HG02852 (cell line): ENCODE data around the gene FAM47E.

Experiments
- ATAC-seq: cut with Tn5 transposase; IDR thresholded peaks from one replicate; pipeline ENCODE4 v1.9.1; 2021; ENCODE audit warnings: mild to moderate bottlenecking, moderate library complexity; ENCODE audit not compliant: unreplicated experiment

FAM47E gene

DNA sequence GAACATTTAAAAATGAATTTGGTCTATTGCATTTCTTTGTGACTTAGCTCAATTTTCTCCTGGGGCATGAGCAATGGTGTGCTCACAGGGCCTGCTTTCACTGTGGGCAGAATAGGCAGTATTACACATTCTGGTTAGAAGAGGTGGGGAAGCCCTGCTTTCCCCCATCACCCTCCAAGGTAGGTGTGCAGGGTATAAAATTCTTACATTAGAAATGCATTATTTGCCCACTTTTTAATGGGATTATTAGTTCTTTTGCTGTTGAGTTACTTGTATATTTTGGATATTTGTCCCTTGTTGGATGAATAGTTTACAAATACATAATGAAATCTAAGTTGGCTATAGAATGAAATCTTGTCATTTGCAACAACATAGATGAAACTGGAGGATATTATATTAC lies 46.7 kb downstream of the FAM47E start:
- no peak for ATAC-seq

DNA sequence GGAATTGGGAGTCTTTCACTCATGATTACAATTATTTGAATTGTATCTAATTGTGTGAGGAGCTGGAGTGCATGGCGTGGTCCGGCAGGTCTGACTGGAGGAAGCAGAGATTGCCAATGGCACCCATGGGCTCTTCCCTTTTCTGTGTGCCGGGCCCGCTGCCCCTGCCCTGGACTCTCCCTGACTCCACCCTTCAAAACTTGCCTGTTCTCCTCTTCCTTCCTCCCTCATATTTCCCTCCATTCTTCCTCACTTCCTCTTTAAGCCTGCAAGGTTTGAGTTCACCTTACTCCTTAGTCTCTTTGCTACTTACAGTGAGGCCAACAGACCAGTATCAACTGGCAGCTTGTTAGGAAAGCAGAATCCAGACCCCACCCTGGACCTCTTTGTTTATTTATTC lies 48.5 kb downstream of the FAM47E start:
- no peak for ATAC-seq

DNA sequence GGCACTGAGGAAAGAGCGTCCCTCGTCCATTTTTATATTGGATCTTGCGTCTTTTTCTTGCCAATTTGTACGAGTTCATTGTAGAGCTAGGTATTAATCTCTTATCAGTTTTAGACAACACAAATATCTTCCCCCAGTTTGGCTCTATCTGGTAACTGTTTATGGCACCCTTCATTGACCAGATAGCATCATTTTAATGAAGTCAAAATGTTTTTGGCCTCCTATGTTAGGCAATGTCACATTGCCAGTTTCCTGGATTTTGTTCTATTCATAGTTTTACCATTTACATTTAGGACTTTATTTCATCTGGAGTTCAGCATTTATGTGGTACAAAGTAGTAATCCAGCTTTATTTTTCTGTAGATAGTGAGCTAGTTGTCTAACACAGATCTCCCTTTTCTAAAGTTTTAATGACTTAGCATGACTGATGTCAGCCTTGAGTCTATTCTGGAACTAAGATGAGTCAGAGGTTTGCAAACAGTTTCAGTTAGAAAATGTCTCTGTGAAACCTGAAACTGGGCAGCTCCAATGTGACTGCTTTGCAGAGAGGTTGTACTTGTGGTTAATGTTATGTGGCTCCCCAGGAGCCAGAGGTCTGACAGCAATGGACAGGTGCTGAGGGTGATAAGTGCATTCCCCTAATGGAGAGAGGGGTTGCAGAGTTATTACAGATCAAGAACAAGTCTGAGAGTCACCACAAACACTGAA lies 49.7 kb downstream of the FAM47E start:
- peak; percentile 98 for ATAC-seq

DNA sequence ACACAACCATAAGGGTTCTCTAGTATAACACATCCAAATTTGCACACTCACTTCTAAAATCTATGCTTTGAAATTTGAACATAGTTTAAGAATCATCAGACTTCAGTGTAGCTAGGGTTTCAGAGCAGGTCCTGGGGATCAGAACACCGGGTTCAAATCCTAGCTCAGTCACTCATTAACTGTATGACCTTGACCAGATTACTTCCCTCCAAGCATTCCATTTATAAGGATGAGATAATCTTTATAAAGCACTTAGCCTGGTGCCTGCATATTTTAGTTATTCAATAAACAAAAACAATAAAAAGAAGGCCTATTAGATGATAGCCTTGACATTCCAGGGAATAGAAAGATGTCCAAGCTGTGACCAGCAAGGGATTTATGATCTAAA lies 50.2 kb downstream of the FAM47E start:
- no peak for ATAC-seq

DNA sequence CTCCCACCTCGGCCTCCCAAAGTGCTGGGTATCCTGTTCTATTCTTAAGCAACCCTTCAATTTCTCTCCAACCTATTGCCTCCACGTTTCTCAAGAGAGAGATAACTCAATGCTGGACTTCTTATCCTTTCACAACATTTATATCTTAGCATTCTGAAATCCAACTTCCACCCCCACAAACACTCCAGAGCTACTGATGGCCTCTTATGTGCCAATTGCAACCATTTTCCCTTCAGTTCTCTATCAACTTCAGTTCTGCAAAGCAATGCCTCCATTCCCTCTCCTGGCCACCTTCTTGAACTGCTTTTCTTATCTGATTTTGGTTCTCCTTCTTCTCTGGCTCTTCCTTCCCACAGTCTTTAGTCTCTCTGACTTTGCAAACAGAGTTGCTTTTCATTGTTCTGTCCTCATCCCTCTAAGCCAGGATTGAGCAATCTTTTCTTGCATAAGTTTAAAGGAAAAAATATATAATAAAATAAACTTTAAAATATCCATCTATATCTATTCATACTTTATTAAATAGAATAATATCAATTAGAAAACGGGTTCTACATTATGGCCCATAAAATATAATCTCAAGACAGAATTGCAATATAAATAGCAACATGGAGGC lies 51.4 kb downstream of the FAM47E start:
- no peak for ATAC-seq

DNA sequence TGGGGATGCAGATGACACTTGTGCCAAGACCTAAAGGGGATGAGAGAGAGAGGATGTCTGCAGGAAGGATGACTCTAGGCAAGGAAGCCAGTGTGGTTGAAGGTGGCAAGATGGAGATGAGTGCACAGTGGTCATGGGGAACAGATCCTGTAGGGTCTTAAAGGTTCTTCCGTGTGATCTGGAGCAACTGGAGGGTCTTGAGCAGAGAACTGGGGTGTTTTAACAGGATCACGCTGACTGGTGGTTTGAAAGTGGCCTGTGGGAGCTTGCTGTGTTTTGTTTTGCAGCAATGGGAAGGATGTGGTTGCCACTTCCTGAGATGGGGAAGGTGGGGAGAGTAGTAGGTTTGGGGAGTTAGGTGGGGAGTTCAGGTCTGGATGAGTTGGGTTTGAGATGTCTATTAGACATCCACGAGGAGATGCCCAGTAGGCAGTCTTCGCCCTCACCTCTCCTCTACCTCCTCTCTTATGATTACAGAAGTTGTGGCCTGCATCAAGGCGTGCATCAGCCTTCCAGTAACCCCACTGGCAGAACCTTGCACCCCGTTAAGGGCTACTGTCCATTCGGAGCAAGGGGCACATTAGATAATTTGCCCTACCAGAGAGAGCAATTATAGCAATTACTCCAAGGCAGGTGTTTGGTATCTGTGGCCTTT lies 53.6 kb downstream of the FAM47E start:
- ATAC-seq, result no peak

DNA sequence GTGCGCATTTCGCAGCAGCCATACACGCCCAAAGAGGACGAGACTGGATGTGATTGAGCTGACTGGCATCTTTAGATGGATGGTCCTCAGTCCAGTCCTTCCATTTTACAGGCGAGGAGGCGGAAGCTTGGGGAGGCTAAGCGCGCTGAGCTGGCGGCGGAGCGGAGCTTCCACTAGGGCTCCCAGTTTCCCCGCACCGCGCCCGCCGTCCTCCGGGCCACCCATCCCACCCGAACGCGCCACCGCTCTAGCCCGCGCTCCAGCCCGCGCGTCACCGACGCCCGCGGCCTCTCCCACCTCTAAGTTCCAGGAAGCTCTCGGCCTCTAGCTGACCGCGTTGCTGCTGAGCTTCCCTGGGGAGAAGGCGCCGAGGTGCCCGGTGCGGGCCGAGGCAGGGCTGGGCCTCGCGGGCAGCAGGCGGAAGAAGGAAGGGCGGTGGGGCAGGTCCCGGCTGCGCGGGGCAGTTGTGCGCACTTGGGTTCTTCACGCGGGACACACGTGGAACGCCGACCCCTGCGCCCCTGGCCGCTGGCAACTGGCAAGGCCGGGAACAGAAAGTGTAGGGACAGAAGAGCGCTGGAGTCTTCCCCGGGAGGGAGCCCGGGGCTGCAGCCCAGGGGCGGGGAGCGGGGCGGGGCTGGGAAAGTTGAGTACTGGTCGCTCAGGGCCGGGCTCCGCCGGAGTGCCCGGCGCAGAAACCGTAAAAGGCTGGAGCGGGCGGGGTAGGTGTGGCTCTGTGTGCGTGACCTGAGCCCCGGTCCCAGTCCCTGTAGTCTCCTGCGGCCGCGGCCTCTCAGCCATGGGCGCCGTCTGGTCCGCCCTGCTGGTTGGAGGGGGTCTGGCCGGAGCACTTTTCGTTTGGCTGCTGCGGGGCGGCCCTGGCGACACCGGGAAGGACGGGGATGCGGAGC lies 54.7 kb downstream of the FAM47E start, which contains the start of gene STBD1:
Gene STBD1, plus strand, starts transcription at position 763 of the 911 bp plus-strand sequence. Its CDS starts 37 bp downstream, at position 800.
- ATAC-seq, result peak; percentile 33

DNA sequence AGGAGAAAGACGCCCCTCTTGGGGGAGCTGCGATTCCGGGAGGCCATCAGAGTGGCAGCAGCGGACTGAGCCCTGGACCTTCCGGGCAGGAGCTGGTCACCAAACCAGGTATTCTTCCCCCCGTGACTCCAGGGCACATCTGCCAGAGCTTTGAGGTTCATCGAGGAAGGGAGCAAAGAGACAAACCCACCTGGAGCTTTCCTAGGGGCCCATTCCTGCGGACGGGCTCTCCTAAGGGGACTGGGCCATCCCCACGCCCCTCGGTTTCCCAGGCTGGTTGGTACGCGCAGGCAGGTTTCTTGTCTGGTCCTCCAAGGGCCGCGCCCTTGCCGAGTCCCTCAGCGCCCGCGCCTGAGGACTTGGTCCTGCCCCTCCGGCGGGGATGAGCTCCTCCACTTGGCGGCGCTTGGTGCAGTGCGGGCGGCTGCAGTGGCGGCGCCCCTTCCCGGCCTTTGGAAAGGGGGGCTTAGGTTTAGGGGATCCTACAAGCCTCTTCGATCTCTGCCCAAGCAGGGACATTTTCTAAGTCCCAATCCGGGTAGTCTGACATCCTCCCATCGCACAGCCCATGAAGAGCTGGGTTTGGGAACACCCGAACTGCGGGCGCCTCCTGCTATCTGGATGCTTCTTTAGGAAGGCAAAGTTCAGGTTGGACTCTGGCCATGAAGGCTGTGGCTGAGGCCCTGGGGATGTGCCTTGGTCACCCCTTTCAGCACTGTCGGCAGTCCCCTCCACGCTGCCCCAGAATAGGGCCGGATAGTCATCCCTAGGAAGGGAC lies 55.5 kb downstream of the FAM47E start:
- no peak for ATAC-seq

DNA sequence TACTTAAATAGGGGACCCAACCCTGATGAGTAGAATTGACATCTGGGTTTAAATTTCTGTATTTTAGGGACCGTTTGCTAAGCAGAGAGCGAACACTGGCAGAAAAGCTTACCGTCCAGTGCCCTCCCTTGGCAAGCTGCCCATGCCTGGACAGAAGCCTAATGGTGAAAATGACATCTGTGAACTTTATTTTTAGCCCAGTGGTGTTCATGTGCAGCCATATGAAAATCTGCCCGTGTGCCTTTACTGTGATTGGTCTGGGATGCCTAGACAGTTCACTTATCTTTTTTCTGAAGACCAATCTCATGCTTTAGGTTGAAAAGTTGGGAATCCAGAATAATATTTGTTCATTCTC lies 56.1 kb downstream of the FAM47E start:
- no peak for ATAC-seq

DNA sequence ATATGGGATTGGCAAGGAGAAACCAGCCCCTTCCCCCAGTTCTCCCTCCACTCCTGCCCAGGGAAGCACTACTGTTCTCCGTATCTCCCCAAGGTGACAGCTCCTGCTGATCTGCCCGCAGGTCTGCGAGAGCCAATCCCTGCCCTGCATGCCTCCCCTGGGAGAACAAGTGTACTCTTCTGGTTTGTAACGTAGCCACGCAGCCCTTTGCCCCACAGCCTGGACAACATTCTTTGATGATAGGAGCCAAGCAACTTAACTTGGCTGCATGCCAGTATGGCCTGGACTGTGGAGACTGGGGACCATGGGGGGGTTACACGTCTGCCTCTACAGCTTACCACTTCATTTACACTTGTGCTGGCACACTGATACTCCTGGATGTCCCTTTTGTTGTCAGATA lies 57.0 kb downstream of the FAM47E start:
- ATAC-seq, result no peak

DNA sequence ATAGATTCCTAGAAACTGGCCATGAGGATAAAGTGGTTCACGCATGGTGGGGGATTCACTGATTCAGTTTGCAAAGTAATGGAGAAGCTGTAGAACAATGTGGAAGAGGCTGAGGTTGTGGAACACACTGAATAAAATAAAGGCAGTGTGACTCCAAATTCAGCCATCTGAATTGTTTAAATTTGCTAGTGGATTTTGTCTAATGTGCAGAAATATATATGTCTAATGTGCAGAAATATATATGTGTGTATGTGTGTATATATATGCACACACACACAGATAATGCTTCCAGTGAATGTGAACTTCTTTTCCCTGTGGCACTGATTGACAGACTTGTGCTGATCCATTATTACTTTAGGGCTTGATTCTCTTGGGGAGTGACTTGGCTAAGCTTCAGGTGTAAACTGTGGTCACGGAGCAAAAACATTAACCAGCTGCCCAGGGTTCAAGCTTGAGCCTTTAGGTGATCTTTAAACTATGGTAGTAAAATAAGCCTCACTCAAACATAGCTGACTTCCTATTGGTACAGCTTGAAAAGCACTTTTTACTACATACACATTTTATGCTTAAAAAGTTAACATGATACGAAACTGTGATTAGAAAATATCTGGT lies 58.5 kb downstream of the FAM47E start:
- ATAC-seq, result no peak

DNA sequence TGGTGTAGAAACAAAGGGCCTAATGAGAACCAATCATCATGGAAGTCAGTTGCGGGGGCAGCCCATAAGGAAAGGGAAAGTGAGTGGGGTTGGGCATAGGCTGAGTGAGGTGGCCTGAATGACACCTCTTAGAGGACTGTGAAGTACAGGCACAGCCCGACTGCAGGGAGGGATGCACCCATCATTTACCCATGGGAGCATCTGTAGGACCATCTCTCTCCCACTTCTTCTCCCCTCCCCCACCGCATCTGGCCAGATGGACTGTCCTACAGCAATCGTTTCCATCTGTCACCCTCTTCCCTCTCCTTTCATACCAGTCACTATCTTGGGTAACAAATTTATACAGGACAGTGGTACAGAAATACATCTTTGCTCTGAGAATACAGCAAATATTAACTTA lies 59.2 kb downstream of the FAM47E start:
- ATAC-seq, result no peak

DNA sequence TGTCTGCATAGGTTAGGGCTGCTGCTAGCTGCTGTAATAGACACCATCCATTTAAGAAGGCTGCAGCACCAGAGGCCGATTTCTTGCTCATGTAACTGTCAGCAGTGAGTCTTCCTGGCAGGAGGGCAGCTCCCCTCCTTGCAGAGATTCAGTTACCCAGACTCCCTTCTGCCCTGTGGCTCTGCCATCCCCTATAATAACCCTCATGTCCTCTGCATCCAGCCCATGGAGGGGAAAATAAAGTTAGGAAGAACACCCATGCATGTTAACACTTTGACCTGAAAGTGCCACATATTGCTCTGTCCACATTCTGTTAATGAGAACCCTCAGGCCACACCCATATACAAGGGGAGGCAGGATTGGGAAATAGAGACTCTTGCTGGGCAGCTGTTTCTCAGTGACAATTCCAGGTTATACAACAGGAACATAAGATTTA lies 60.4 kb downstream of the FAM47E start:
- no peak for ATAC-seq

DNA sequence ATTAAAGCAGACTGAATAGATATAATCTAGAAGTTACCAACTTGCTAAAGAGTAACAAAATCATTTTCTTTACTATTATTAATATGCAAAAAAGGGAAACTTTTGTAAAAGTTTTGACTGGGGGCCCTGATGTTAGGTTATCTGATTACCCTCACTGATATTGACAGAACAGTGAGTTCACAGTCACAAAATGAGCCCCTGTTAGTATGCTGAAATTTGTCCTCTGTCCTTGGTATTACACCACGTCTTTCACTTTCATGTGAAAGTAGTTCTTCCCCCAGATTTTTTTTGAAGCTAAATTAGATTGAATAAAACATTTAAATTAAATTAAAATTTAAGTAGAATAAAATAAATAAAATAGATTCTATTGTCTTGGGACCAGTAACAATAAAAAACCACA lies 60.9 kb downstream of the FAM47E start:
- ATAC-seq, result no peak

DNA sequence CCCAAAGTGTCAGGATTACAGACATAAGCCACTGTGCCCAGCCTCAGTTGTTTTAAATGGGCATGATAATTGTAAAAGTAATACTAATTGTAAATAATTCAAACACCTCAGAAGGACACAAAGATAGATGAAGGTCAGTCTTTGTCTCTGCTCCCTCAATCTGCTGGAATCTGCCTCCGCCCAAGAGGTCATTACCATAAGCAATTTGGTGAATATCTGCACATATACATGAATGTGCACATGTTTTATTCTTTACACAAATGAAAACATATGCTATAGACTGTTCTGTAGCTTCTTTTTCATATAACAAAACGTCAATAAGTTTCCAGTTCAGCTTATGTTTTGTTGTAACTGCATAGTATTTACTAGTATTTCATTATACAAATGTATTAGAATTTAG lies 62.0 kb downstream of the FAM47E start:
- ATAC-seq, result no peak

DNA sequence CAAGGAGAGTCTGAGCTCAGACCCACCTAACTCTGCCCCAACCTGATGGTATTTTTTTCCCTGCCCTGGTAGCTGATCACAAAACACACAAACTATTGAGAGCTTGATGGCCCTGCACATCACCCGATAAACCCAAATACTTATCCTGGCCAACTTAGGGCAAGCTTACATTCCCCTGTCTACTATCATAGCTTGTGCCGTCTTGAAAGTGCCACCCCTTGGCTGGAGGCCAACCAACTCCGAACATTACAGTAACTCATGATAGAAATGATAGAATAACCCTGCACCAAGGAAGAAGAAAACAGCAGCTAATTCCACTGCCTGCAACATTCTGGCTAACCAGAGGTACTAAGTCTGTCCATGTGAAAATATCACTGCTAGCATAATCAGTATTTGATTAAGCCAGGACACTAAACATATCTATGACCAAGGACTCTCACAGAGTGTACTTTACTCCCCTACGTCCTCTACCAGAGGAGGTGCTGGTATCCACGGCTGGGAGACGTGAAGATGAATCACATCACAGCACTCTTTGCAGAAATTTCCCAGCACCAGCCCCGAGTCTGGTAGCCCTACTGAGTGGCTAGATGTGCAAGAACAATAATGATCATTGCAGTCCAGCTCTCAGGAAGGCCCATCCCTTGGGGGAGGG lies 63.9 kb downstream of the FAM47E start:
- ATAC-seq, result no peak

DNA sequence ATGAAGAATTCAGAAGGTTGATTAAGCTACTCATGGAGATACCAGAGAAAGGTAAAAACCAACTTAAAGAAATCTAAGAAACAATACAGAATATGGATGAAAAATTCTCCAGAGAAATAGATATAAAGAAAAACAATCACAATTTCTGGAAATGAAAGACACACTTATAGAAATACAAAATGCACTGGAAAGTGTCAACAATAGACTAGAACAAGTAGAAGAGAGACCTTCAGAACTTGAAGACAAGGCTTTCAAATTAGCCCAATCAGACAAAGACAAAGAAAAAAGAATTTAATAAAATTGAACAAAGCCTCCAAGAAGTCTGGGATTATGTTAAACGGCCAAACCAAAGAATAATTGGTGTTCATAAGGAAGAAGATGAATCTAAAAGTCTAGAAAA lies 64.6 kb downstream of the FAM47E start:
- ATAC-seq, result no peak

DNA sequence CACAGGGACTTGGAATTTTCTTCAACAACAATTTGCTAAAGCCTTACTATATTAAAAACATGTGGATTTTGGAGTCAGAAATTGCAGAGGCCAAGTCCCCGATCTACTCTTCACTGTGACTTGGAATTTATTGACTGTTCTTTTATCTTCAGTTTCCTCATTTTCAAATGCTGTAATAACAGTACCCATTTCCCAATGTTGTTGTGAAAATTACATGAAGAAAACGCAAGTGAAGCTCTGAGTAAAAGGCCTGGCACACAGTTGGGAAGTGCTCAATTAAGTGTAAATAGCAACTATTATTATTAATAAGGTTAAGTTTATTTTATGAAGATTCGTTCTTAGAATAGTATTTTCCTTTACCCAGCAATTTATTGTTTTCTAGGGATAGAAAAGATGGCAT lies 70.7 kb downstream of the FAM47E start:
- no peak for ATAC-seq

DNA sequence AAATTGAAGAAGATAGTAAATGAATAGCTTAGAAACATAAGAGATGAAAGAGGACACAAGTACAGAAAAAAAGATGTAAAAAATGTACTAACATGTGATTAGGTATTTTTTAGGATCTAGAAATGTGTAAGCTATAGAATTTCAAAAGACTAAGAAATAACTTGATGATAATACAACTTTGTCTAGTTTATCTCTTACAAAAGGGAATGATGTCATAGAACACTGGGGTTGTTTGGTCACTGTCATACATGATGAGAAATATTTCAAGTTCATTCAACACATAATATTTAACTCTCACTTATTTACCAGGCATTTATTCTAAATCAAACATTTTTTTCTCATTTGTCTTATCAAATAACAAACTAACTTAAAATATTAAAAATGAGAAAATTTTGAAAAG lies 73.6 kb downstream of the FAM47E start:
- ATAC-seq, result no peak

DNA sequence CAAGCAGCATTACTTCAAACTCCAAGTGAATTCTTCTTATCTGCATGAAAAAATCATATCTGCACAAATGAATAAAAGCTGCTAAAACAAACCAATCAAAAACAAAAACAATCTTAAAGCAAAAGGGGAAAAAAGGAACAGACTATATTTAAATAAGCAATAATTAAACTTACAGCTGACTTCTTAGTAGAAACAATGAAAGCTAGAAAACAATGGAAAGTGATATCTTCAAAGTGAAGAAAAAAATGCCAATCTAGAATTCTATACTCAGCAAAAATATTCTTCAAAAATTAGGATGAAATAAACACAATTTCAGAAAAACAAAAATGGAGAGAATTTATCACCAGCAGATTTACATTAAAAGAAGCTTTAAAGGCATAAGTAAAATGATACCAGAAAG lies 75.0 kb downstream of the FAM47E start:
- ATAC-seq, result no peak
